EH (cell line): ENCODE results near the gene PDZD2.

Source experiments
- DNase-seq: peaks from one replicate; pipeline ENCODE4 v3.0.0-alpha.2; 2015; ENCODE audit warnings: low read depth

PDZD2 gene

DNA sequence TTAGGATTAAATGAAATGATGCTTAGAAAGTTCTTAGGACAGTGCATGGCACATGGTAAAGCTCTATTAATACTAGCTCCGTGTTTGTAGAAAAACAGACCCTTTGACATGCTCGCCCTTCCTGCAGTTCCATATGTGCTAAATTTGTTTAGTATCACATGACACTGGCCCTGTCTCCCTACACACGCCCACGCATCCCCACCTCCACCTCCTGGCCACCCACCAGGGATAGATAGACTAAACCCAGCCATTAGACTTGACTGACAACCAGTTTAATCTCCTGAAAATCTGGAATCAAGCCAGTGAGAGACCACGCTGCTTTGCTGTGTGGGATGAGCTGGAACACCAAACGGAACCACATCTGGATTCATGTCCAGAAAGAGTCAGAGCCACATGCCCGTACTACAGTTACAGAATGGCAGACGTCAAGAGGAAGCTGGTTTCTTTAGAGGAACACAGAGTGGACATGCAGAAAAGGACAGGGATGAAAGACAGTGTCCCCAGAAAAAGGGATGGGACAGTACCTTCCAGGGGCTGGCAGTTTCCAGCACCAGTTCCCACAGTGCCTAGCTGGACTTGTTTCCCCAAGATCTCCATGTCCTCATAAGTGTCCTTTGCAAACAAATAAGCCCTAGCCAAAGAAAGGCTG lies 186.1 kb downstream of the PDZD2 start:
- no peak for DNase-seq

- peak; percentile 63 for DNase-seq
Observed at GRCh38 chr5:31825518-31826068, 186.7 kb downstream of the PDZD2 start.

DNA sequence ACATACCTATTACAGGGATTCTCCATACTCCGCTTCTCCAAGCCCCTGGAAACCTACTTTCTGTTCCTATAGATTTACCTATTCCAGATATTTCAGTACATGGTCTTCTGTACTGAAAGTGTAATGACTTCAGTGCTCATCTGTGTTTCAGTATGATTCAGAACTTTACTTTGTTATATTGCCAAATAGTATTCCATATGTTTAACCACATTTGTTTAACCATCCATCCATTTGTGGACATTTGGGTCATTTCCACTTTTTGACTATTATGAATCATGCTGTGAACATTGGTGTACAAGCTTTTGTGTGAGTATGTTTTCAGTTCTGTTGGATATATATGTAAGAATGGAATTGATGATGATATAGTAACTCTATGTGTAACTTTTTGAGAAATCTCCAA lies 188.9 kb downstream of the PDZD2 start:
- DNase-seq, result no peak

DNA sequence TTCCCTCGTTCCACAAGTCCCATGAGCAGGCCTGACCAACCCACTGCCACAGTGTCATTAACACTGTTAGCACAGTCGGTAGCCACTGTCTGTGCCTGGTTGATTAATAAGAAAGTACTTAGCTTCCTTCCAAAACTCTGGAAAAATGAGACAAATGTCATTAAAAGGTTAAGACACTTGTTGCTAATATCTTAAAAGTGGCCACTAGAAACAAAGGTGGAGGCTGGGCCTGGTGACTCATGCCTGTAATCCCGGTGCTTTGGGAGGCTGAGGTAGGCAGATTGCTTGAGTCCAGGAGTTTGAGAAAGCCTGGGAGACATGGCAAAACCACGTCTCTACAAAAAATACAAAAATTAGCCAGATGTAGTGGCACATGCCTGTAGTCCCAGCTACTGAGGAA lies 194.0 kb downstream of the PDZD2 start:
- DNase-seq, result no peak

DNA sequence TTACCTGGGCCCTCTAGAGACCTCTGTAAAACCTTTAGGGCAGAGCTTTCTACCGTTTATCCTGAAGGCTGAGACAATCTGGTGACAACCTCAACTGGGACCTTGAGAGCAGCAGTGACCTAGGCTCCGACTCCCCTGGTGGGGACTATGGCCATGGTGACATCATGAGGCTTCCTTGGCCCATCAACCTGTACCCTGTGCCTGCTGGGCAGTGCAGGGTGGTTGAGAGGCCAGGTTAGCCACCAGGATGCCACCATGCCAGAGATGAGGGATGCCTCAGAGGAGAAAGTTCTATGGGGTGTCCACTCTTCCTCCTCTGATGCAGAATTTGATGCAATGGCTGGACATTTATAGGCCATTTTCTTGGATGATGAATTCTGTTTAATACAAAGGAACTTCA lies 194.8 kb downstream of the PDZD2 start:
- DNase-seq, result no peak

- no peak for DNase-seq
Observed at GRCh38 chr5:31844622-31845345, 205.9 kb downstream of the PDZD2 start.

DNA sequence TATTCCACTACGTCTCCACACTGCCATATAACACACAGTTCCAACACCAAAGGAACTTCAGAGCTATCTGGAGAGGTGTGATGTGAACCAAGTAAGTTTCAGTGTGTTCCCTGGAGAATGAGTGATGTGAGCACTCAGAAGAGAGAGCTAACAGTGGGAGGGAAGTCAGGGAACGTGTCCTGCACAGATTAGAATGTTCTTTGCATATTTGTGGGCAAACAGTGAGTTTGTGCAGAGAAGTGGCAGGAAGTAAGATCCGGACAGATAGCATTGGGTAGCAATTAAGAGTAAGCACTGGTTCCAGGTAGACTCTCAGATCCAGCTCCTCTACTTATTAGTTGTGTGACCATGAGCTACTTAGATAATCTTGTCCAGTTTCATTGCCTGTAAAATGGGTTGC lies 206.4 kb downstream of the PDZD2 start:
- peak; percentile 8 for DNase-seq

- DNase-seq, result no peak
Observed at GRCh38 chr5:31846934-31847333, 208.0 kb downstream of the PDZD2 start.

DNA sequence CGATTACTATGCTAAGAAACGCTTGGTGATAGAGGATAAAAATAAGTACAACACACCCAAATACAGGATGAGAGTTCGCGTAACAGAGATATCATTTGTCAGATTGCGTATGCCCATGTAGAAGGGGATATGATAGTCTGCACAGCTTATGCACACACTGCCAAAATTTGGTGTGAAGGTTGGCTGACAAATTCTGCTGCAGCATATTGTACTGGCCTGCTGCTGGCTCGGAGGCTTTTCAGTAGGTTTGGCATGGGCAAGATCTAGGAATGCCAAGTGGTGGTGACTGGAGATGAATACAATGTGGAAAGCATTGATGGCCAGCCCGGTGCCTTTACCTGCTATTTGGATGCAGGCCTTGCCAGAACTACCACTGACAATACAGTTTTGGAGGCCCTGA lies 208.4 kb downstream of the PDZD2 start:
- no peak for DNase-seq

DNA sequence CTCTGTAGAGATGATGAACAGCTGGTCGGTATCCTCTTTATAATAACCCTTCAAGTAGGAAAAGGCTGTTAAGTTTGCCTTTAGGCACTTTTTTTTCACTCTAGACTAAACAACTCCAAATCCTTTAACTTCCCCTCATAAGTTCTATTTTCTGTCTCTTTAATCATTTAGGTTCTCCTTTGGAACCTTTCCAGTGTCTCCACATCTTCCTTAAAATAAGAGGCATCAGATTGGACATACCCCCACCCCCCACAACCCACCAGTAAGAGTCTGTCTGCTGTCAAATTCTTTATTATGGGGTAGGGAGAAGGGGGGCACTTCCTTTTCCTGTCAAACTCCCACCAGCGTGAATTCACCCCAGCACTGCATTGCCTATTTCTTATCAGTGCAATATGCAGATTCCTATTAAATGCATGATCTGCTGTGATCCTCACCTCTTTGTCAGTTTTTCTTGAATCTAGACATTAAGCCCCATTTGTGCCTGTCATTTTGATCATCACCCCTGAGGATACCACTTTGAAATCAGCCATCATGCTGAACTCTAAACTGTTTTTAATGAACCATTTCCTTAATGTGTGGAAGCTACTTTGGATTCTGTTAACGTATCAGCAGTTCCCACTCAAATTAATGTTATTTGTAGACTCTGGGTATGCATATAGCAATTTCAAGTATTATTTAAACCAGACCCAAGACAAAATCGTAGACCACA lies 212.2 kb downstream of the PDZD2 start:
- DNase-seq, result no peak

DNA sequence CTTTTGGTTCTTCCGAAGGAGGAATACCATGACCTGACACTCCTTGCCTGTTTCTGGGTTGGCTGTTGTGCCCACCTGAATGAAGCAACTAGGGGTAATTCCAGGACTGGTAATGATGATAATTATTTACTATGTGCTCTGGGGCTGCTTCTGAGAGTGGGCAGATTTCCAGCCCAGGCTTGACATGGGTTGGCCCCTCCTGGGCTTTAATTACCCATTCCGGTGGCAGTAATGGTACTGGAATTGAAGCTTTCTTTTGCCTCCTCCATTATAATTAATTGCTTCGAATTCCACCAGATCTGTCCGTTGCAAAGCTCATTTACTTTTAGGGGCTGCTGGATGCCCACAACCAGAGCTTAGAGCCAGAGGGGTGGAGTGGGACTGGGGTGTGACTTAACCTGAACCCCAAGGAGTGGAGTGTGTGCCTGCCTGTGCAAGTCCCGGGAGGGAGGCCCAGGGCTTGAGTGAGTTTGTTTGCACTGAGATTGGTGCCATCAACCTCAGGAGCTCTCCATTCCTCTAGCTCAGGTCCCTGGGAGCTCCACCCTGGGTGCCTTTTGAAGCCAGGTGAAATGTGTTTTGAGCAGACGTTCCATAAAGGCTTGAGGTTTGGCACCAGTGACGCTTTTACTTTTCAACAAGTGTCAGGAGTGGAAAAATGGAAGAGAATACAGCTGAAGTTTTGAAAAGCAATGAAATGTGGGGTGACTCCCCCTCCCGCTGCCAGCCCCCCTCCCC lies 214.6 kb downstream of the PDZD2 start:
- DNase-seq, result no peak

DNA sequence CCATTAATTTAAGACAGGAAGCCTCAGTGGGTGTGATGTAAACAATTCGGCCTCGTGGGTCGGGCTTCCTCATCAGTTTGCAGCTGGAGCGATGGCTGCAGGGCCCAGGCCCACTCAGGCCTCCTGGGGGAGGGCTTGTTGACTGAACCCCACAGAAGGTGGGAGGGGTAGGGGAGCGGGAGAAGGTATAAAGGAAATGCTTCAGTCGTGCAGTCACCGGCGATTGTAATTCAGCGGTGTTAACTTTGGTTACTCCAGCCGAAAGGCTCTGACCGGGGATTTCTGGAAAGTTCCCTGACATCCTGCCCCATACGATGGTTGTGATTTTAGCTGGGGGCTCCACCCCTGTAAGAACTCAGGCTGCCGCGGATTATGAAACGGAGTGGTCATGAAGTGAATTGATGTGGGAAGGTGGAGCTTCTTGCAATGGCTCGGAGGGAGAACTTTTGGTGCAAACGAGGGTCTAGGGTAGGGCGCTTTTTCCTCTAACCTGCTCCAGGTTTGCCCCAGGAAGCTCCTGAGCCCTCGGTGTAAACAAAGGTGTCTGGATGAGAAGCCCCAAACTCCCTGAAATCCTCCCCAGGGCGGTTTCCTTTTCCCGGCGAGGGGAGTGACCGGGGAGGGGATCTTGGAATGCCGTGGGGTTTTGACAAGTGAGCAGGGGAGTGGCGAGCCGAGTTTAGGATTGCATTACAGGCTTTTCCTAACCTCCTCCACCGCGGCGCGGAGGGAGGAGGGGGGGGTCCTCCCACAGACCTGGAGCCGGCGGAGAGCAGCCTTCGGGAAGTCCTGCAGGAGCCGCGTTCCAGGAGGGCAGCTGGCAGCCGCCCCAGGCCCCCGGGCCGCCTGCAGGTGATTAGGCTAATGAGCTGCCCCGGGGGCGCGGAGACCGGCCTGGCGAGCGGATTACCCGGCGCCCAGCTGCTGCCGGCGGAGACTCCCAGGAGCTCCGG lies 215.5 kb downstream of the PDZD2 start:
- peak; percentile 27 for DNase-seq

DNA sequence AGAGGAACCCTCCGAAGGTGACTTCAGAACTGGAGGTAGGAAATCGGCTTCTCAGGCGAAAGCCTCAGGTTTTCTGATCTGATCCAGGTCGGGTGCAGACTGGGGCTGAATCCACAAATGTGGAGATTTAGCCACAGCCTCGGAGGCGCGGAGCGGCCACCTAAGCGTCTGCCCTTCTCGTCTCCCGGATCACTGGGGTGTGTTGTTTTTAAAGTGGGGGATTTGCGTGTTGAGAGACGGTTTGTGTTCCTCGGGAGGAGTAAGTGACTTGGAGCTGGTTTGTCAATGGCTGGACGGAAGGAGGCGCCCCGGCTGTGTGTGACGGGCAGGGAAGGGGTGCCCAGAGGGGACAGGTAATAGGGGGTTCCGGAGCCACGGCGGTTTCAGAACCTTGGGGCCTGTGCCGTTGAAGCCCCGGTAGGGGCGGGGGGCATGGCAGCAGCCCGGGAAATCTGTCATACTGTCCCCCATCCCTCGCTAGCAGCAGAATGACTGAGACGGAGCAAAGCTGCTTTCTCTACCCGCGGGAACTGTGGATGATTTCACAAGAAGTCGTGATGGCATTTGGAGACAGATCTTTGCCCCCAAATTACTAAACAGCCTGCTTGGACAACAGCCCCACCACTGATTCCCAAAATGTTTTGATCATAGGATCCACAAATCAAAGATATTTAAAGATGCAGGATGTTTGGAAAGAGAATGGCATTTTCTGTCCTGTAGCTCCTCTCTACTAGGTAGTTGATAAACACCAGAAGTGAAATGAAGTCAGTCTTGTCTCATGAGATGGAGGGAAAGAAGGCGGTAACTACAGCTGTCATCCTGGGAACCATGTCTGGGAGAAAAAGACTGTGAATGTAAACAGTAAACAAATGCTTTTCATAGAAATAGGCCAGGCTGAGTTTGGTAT lies 216.5 kb downstream of the PDZD2 start:
- DNase-seq, result no peak

- DNase-seq, result no peak
Observed at GRCh38 chr5:31859096-31859495, 220.2 kb downstream of the PDZD2 start.

GRCh38 chr5:31860278-31860677 lies 221.3 kb downstream of the PDZD2 start:
- DNase-seq, result no peak

- DNase-seq, result no peak
Observed at GRCh38 chr5:31860726-31861433, 221.9 kb downstream of the PDZD2 start.

DNA sequence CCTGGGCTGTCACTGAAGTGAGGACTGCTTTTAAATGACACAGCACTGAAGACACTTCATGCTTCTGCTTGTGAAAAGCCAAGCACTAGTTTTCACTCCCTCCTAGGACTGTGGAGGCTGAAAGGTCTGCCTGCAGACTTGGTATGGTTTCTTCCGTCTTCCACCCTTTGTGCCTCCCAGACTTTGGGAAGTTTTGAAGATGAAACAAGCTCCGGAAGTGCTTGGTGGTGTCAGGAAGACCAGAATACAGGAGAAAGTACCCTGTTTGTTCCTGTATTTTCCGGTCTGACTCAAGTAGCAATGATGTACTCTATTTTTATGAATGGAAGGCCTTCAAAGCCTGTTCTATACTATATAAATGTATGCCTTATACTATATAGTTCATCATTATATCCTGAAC lies 222.7 kb downstream of the PDZD2 start:
- DNase-seq, result no peak

- DNase-seq, result no peak
Observed at GRCh38 chr5:31863991-31864411, 225.1 kb downstream of the PDZD2 start.

DNA sequence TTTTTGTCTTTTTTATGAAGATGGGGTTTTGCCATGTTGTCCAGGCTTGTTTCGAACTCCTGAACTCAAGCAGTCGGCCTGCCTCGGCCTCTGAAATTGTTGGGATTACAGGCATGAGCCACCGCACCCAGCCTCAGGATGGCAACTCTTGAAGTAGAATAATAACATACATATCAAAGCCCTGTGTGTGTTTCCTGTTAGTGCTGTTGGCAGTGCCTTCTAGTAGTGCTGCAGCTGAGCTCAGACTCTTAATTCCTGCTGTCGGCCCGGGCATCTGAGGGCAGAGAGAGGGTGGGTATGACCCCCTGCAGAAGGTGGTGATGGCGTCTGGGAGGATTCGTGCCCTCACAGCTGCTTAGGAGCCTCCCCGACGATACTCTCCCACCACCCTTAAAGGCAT lies 227.2 kb downstream of the PDZD2 start:
- DNase-seq, result no peak
